Caco-2 (cell line): ENCODE measurements around the gene EIF4E. TPM values are rescaled to one million over a fixed set of nuclear protein-coding genes. Genes with fewer than 3 reads are reported as not detected.
"Not testable (repeated sequence)": the region's sequence is repeated elsewhere in the genome, so short reads cannot be mapped to it uniquely, and the experiment has no call there.

Experiments used
- BruUV-seq: library from RNA; stranded (reverse); fragments of 400-500 nt; replicated peaks from 2 replicates; lab custom pipeline; 2021; lab: Mats Ljungman, UMichigan
- CTCF ChIA-PET: fragments of 300-600 bp; sonication (Branson Sonifier 250); formaldehyde crosslinking; loops from one replicate; lab custom pipeline; 2022; ENCODE audit warnings: antibody characterized with exemption; lab: Charles Lee
- POLR2A ChIA-PET: fragments of 300-600 bp; sonication (Branson Sonifier 250); formaldehyde crosslinking; loops from one replicate; lab custom pipeline; 2022; ENCODE audit warnings: antibody characterized with exemption; lab: Charles Lee
- DNase-seq, 2 experiments: peaks; one replicate each; pipeline versions ENCODE4 v3.0.0 to v3.0.0-alpha.2; 2020 to 2022
- H3K27me3 ChIP-seq: replicated peaks from 2 replicates; pipeline ENCODE4 v1.6.0; 2011; ENCODE audit warnings: low read length; ENCODE audit not compliant: control insufficient read depth, insufficient read depth
- H3K36me3 ChIP-seq: 2 replicates; pipeline ENCODE4 v1.5.1; 2011; ENCODE audit warnings: low read length; ENCODE audit not compliant: control insufficient read depth, insufficient read depth
- H3K4me1 ChIP-seq: fragments of 250-450 bp; sonication (Bioruptor Pico); 2 replicates; pipeline ENCODE4 v1.5.1; 2020; ENCODE audit warnings: mild to moderate bottlenecking
- H3K4me3 ChIP-seq: 2 replicates; pipeline ENCODE4 v1.5.1; 2011; ENCODE audit warnings: low read depth, mild to moderate bottlenecking, control low read depth, low read length
- H3K9me3 ChIP-seq: fragments of 250-450 bp; sonication (Bioruptor Pico); 2 replicates; pipeline ENCODE4 v1.5.1; 2020; ENCODE audit warnings: mild to moderate bottlenecking, moderate library complexity
- H3K27ac Mint-ChIP-seq: one replicate; pipeline ENCODE4 v1.8.0; 2022; ENCODE audit warnings: mixed read lengths; ENCODE audit not compliant: unreplicated experiment
- H3K27me3 Mint-ChIP-seq: one replicate; pipeline ENCODE4 v1.8.0; 2022; ENCODE audit warnings: mixed read lengths; ENCODE audit not compliant: insufficient read depth, unreplicated experiment
- H3K36me3 Mint-ChIP-seq: one replicate; pipeline ENCODE4 v1.8.0; 2022; ENCODE audit warnings: mild to moderate bottlenecking, mixed read lengths; ENCODE audit not compliant: insufficient read depth, unreplicated experiment
- H3K4me1 Mint-ChIP-seq: one replicate; pipeline ENCODE4 v1.8.0; 2022; ENCODE audit warnings: low read depth, mixed read lengths; ENCODE audit not compliant: unreplicated experiment
- H3K4me3 Mint-ChIP-seq: one replicate; pipeline ENCODE4 v1.8.0; 2022; ENCODE audit warnings: mild to moderate bottlenecking, moderate library complexity, mixed read lengths; ENCODE audit not compliant: unreplicated experiment
- H3K9me3 Mint-ChIP-seq: one replicate; pipeline ENCODE4 v1.8.0; 2022; ENCODE audit warnings: mixed read lengths; ENCODE audit not compliant: unreplicated experiment
- CTCF ChIP-seq, 2 experiments: fragments of 200-600 bp in 1 of 2; IDR thresholded peaks; 1 replicate in 1 of 2; 2 replicates in 1 of 2; pipeline versions ENCODE4 v1.5.1 to v1.8.0; 2011 to 2022; ENCODE audit warnings: antibody characterized with exemption in 1 of 2, control low read depth in 1 of 2, inconsistent platforms in 1 of 2, low read depth in 1 of 2, low read length in 1 of 2, mild to moderate bottlenecking in 1 of 2, moderate library complexity in 1 of 2; ENCODE audit not compliant: insufficient read depth in 1 of 2, severe bottlenecking in 1 of 2, unreplicated experiment in 1 of 2
- intact Hi-C: fragments of 100-400 bp; cut with micrococcal nuclease; formaldehyde crosslinking; loops from one replicate; pipeline ENCODE4 v1.10.0; 2022; ENCODE audit not compliant: unreplicated experiment
- total RNA-seq: library from RNA; stranded (reverse); gene quantifications from 2 replicates; pipeline ENCODE4 v1.2.3, GENCODE V29; 2022

The EIF4E gene
- total RNA-seq, 1 experiment from 2014 or later = 140 TPM

GRCh38 chr4:98848448-98848847 is 80.5 kb downstream of the EIF4E start:
- no TSS peak for BruUV-seq
- no peak overlapping the region for H3K4me3 Mint-ChIP-seq
- H3K36me3 Mint-ChIP-seq = no peaks in the 10 kb centered on the region
- H3K27me3 Mint-ChIP-seq = no peaks in the 10 kb centered on the region
- no peak overlapping the region for H3K4me3 ChIP-seq
- H3K4me1 Mint-ChIP-seq = peaks cover 29% of the 10 kb centered on the region
- CTCF ChIA-PET = interaction anchor here (0.6 kb wide), 1 partner anchor 147 kb away, joined by 3 read pairs; the partner anchor contains the start of gene METAP1
- no peak for TF ChIP-seq CTCF (IDR thresholded peaks at IDR 0.05; ENCODE audit: insufficient read depth in 1 of 2, low read depth in 1 of 2, low read length in 1 of 2, severe bottlenecking in 1 of 2, unreplicated experiment in 1 of 2)
- H3K27me3 ChIP-seq = no peaks in the 10 kb centered on the region
- peaks cover 53% of the 10 kb centered on the region for H3K4me1 ChIP-seq
- peak overlapping the region; percentile 60 for H3K27ac Mint-ChIP-seq
- no peaks in the 10 kb centered on the region for H3K36me3 ChIP-seq
- POLR2A ChIA-PET = no interaction called here
- intact Hi-C loops = no loop called here
- H3K9me3 Mint-ChIP-seq = peaks cover 2% of the 10 kb centered on the region
- 0 out of 2 replicates have a peak, but pooled peaks cover 3% of the 10 kb centered on the region for H3K9me3 ChIP-seq
- no peak for DNase-seq

DNA sequence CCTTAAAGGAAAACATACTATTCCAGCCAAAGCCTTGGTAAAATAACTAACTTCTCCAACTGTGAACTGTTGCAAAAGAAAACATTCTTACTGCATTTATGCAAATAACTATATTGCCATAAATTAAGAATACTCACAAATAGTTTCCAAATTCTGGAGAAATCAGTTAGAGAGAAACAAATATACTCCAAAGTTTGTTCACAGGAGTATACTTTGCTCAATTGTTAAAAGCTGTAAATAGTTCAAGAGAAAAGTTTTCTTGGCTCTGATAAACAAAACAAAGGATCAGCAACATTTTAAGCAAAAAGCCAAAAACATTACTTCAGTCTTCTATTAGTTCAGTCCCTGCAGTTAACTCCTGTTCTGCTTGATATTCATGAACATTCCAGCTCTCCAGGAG is 83.0 kb downstream of the EIF4E start:
- no peak overlapping the region for H3K4me3 ChIP-seq
- DNase-seq = no peak
- peaks cover 21% of the 10 kb centered on the region for H3K4me1 Mint-ChIP-seq
- peaks cover 22% of the 10 kb centered on the region for H3K9me3 Mint-ChIP-seq
- peaks cover 53% of the 10 kb centered on the region for H3K4me1 ChIP-seq
- peaks cover 16% of the 10 kb centered on the region; the same call in 1 of the 2 replicates for H3K9me3 ChIP-seq
- CTCF ChIA-PET = no interaction called here
- intact Hi-C loops = no loop called here
- H3K27me3 Mint-ChIP-seq = no peaks in the 10 kb centered on the region
- POLR2A ChIA-PET = no interaction called here
- no peak for TF ChIP-seq CTCF (IDR thresholded peaks at IDR 0.05; ENCODE audit: insufficient read depth in 1 of 2, low read depth in 1 of 2, low read length in 1 of 2, severe bottlenecking in 1 of 2, unreplicated experiment in 1 of 2)
- no TSS peak for BruUV-seq
- no peak overlapping the region for H3K4me3 Mint-ChIP-seq
- H3K36me3 ChIP-seq = no peaks in the 10 kb centered on the region
- H3K27ac Mint-ChIP-seq = no peak overlapping the region
- H3K27me3 ChIP-seq = no peaks in the 10 kb centered on the region
- no peaks in the 10 kb centered on the region for H3K36me3 Mint-ChIP-seq

- BruUV-seq, H3K4me3 Mint-ChIP-seq, H3K4me3 ChIP-seq, H3K27me3 Mint-ChIP-seq, H3K36me3 ChIP-seq, CTCF ChIA-PET, H3K27me3 ChIP-seq, H3K36me3 Mint-ChIP-seq, DNase-seq, intact Hi-C loops, POLR2A ChIA-PET: not testable (repeated sequence)
- H3K27ac Mint-ChIP-seq = peak overlapping the region; percentile 64
- peaks cover 55% of the 10 kb centered on the region for H3K4me1 ChIP-seq
- H3K9me3 ChIP-seq = peaks cover 13% of the 10 kb centered on the region; the same call in 1 of the 2 replicates
- H3K4me1 Mint-ChIP-seq = peaks cover 15% of the 10 kb centered on the region
- H3K9me3 Mint-ChIP-seq = peaks cover 23% of the 10 kb centered on the region
Observed at GRCh38 chr4:98842917-98843316, 86.0 kb downstream of the EIF4E start.
